Vagina (tissue), 2 donors: ENCODE data around the gene MMEL1.

Source experiments
- POLR2A ChIP-seq, 2 donors: fragments of 450-650 bp; IDR thresholded peaks; one replicate each; pipeline ENCODE4 v1.6.1; 2017; ENCODE audit warnings: antibody characterized with exemption in 2 of 2, mild to moderate bottlenecking in 2 of 2, moderate library complexity in 2 of 2
- POLR2AphosphoS5 ChIP-seq, 2 donors: sonication (generic); formaldehyde crosslinking; IDR thresholded peaks; one replicate each; pipeline ENCODE4 v1.9.0; 2017; ENCODE audit warnings: antibody characterized with exemption in 2 of 2, mild to moderate bottlenecking in 2 of 2, low read depth in 1 of 2; ENCODE audit not compliant: insufficient read depth in 1 of 2

GRCh38 chr1:2643414-2644077, 10.7 kb upstream of the MMEL1 start:
- TF ChIP-seq POLR2A (IDR thresholded peaks at IDR 0.05) (no peak), POLR2AphosphoS5 (IDR thresholded peaks at IDR 0.05; ENCODE audit: insufficient read depth in 1 of 2, low read depth in 1 of 2) (no peak)
